ENCODE measurements around the gene SCAF4.
"Not testable (repeated sequence)": the region's sequence is repeated elsewhere in the genome, so short reads cannot be mapped to it uniquely, and the experiment has no call there.

Gene SCAF4

GRCh38 chr21:31731857-31732596 is at the start of gene SCAF4:
Gene SCAF4 (minus strand): TSS chr21:31732118. CDS start chr21:31731692, 426 bp downstream.
- peak; percentile 95 for DNase-seq

- peak; percentile 24 for DNase-seq
Measured at GRCh38 chr21:31780944-31781343, 49.0 kb upstream of the SCAF4 start.

- DNase-seq: no peak
Measured at GRCh38 chr21:31778546-31778945, 46.6 kb upstream of the SCAF4 start.

DNA sequence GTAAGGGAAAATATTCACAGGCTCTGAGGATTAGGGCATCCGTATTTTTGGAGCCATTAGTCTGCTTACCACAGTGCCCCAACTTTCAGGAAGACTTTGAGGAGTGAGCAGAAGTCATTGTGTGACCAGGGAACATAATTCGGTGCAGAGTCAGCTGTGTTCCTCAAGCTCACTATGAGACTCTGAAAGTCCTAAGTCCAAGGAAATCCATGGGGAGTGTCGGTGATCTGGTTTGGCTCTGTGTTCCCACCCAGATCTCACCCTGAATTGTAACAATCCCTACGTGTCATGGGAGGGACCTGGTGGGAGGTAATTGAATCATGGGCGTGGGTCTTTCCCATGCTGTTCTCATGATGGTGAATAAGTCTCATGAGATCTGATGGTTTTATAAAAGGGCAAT is 45.9 kb upstream of the SCAF4 start:
- DNase-seq: no peak

GRCh38 chr21:31774031-31774430 is 42.1 kb upstream of the SCAF4 start:
- no peak for DNase-seq

GRCh38 chr21:31772674-31773555 is 41.0 kb upstream of the SCAF4 start:
- DNase-seq: no peak

- no peak for DNase-seq
Measured at GRCh38 chr21:31771685-31772084, 39.8 kb upstream of the SCAF4 start.

DNA sequence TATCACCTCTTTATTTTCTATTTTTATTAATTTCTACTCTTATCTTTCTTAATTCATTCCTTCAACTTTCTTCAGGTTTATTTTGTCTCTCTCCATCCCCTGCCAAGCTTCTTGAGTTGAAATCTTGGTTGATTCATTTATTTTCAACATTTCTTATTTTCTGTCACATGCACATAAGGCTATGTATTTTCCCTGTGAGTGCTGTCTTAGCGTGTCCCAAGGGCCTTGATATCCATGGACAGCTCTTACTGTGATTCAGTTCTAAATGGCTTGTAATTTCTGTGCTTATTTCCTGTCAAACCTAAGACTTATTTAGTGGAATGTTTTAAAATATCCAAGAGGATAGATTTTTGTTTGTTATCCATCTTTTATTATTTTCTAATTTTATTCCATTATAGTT is 36.8 kb upstream of the SCAF4 start:
- DNase-seq: no peak

DNA sequence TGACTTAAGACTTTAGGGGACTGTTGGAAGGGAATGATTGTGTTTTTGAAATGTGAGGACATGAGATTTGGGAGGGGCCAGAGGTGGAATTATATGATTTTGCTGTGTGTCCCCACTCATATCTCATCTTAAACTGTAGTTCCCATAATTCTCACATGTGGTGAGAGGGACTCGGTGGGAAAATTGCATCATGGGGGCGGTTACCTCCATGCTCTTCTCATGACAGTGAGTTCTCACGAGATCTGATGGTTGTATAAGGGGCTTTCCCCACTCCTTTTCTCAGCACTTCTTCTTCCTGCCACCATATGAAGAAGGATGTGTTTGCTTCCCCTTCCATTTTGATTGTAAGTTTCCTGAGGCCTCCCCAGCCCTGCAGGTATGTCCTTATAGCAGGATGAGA is 35.0 kb upstream of the SCAF4 start:
- no peak for DNase-seq

DNA sequence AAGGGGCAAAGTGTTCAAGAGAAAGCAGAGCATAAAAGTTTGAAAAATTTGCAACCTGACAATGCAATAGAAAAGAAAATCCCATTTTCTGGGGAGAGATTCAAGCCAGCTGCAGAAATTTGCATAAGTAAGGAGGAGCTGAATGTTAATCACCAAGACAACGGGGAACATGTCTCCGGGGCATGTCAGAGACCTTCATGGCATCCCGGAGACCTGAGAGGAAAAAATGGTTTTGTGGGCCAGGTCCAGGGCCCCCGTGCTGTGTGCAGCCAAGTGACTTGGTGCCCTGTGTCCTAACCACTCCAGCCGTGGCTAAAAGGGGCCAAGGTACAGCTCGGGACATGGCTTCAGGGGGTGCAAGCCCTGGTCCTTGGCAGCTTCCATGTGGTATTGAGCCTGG is 33.9 kb upstream of the SCAF4 start:
- DNase-seq: not testable (repeated sequence)

GRCh38 chr21:31760931-31761330 is 29.0 kb upstream of the SCAF4 start:
- DNase-seq: no peak

DNA sequence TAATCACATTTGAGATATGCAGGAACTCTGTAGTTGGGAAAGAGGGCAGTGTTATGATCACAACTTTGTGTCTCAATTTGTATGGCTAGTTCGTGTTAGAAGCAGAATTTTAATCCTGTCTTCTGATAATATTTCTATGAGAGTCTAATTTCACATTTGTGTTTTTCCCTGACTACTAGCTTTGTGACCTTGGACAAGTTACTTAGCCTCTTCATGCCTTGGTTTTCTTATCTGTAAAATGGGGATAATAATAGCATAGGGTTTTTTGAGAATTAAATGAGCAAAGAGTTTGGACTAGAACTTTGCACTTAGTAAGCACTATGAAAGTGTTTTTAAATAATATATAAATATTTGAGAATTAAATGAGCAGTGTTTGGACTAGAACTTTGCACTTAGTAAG is 24.9 kb upstream of the SCAF4 start:
- DNase-seq: no peak

DNA sequence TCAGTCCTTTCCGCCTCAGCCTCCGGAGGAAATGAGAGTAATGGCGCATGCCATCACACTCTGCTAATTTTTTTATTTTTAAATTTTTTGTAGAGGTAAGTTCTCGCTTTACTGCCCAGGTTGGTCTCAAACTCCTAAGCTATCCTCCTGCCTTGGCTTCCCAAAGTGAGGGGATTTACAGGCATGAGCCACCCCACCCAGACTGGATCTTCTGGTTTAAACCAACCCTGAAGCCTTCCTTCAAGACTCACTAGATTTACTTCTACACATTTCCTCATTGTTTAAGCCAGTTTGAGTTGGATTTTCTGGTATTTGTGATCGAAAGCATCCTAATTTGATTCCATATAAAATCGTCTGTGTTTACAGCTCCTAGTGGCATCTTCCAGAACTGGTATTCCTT is 23.1 kb upstream of the SCAF4 start:
- DNase-seq: no peak

DNA sequence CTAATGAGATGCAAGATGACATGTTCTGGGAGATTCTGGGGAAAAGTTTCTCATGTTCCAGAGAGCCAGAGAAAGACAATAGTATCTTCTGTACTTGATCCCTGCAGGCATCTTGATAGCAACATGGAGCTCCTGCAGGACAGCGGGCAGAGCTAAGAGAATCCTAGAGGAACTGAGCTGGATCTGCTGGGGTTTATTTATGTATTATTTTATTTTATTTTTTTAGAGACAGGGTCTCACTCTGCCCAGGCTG is 22.7 kb upstream of the SCAF4 start:
- no peak for DNase-seq

DNA sequence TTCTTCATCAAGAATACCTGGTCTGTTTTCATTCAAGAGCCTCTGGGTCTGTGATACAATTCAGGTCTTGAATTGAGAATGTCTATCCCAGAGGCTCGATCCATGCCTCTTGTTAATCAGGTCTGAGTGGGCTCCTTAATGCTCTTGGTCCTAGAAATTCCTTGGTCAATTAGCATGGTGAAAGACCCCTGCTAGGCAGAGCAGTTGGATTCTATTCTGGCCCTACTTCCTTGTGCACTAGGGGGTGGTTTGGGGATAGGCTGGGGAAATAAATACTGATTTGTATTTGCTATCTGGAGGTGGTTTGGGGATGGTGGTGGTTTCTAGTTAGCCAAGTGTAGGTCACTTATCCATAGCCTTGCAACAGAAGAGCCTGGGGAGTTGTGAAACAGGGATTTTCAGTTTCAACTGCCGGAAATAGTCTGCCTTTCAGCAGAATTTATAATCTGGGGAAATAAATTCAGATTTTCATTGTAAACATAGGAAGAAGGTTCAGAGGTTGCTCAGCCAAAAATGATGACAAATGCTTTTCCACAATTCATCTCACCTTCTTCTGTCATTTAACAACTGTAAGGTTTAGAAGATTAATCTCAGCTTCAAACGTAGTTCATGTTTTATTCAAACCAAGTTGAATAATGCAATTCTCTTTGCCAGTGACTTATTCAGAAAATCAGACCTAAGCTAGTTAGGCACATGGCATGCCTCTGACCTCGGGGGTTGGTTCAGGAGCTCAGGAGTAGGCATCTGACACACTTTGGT is 22.2 kb upstream of the SCAF4 start:
- no peak for DNase-seq

DNA sequence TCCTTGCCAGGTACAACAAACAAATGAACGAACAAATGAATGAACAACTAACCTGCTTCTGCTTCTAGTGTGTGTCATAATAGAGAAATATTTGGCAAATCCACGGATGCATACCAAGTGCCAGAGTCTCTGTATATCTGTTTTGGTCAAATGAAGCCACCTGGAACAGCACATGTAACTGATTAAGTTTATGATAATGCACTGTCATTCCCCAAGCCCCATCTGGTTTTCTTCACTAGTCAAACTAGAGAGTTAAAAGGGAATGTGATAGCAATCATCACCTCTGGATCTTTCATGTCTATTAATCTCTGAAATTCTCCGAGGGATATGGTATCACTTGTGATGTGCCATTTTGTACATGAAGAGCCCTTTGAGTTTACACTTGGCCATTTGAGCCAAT is 21.0 kb upstream of the SCAF4 start:
- DNase-seq: no peak

DNA sequence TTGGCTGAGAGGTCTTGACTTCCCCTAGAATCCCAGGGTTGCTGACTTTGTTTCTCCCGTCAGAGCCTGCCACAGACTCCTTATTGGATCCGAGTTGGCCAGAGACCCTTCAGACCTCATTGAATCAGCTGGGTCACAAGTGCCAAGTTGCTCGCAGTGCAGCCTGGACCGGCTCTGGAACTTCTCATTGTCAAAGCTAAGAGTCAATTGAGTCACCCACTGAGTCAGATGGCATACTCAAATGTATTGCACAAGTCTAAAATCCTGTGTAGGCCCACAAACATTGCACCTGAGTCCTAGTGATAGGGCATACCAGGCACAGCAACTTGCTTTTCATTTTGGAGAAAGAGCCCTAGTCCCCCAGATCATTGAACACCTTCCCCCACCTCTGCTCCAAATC is 20.4 kb upstream of the SCAF4 start:
- DNase-seq: no peak

- DNase-seq: no peak
Measured at GRCh38 chr21:31750843-31751242, 18.9 kb upstream of the SCAF4 start.

GRCh38 chr21:31744182-31744800 is 12.4 kb upstream of the SCAF4 start:
- no peak for DNase-seq

DNA sequence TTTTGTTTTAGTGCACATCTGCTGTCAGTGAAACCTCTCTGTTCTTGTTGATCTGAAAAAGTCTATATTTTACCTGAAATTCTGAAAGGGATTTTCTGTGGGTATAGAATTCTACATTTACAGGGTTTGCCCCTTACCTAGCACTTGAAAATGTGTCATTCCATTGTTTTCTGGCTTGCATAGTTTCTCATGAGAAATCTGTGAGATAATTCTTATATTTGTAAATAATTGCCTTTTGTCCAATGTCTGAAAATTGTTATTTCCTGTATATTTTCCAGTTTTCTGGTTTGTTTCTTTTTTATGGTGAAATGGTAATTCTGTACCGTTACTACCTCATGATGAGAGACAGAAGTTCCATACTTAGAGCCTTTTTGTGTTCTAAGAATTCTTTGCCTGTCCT is 11.8 kb upstream of the SCAF4 start:
- DNase-seq: no peak

GRCh38 chr21:31741116-31741515 is 9.2 kb upstream of the SCAF4 start:
- no peak for DNase-seq

DNA sequence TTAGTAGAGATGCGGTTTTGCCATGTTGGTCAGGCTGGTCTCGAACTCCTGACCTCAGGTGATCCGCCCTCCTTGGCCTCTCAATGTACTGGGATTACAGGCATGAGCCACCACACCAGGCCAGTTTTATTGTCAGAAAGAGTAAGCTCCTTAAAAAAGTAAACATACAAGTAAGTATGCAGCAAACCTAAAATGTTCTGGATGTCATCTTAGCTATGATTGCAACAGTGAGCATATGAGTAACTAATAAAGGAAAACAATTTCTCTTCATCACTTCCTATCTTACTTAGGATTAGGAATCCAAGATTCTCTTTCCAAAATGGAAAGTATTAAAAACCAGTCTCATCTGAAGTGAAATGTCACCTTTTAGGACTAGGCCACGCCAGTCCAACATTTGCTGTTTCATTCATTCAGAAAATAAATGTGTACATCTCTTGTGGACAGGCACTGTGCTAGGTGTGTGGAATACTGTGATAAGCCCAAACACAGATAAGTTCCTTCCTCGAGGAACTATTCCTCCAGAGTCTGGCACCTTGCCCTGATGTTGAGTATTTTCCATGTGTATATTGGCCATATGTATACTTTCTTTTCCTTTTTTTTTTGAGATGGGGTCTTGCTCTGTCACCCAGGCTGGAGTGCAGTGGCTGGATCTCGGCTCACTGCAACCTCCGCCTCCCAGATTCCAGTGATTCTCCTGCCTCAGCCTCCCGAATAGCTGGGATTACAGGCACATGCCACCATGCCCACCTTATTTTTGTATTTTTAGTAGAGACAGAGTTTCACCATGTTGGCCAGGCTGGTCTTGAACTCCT is 5.9 kb upstream of the SCAF4 start:
- DNase-seq: not testable (repeated sequence)
